Measurements from ENCODE around the gene HOMER2.
"Not testable (repeated sequence)": the region's sequence is repeated elsewhere in the genome, so short reads cannot be mapped to it uniquely, and the experiment has no call there.

GRCh38 chr15:82865581-82865980 is 86.9 kb downstream of the HOMER2 start:
- TF ChIP-seq CTCF, POLR2A (IDR thresholded peaks at IDR 0.05): not testable (repeated sequence)

Measured in esophagus squamous epithelium (tissue), 4 donors.